Calu3 (cell line): Measurements from ENCODE around the gene RIMS4. TPM values are rescaled to one million over a fixed set of nuclear protein-coding genes. Genes with fewer than 3 reads are reported as not detected.

ENCODE experiments used
- BruUV-seq: library from RNA; stranded (reverse); fragments of 400-500 nt; replicated peaks from 2 replicates; lab custom pipeline; 2021; lab: Mats Ljungman, UMichigan
- CTCF ChIA-PET: fragments of 300-600 bp; sonication (Branson Sonifier 250); formaldehyde crosslinking; loops from one replicate; lab custom pipeline; 2022; ENCODE audit warnings: antibody characterized with exemption; lab: Charles Lee
- DNase-seq: peaks from one replicate; pipeline ENCODE4 v3.0.0; 2022
- H3K27ac Mint-ChIP-seq: one replicate; pipeline ENCODE4 v1.8.0; 2022; ENCODE audit warnings: mixed read lengths; ENCODE audit not compliant: unreplicated experiment
- H3K27me3 Mint-ChIP-seq: one replicate; pipeline ENCODE4 v1.8.0; 2022; ENCODE audit warnings: mixed read lengths; ENCODE audit not compliant: unreplicated experiment
- H3K36me3 Mint-ChIP-seq: one replicate; pipeline ENCODE4 v1.8.0; 2022; ENCODE audit warnings: mild to moderate bottlenecking, moderate library complexity, mixed read lengths; ENCODE audit not compliant: insufficient read depth, unreplicated experiment
- H3K4me1 Mint-ChIP-seq: one replicate; pipeline ENCODE4 v1.8.0; 2022; ENCODE audit warnings: mild to moderate bottlenecking, low read depth, mixed read lengths; ENCODE audit not compliant: unreplicated experiment
- H3K4me3 Mint-ChIP-seq: one replicate; pipeline ENCODE4 v1.8.0; 2022; ENCODE audit warnings: mild to moderate bottlenecking, low read depth, moderate library complexity, mixed read lengths; ENCODE audit not compliant: unreplicated experiment
- H3K9me3 Mint-ChIP-seq: one replicate; pipeline ENCODE4 v1.8.0; 2022; ENCODE audit warnings: low read depth, mixed read lengths; ENCODE audit not compliant: unreplicated experiment
- CTCF ChIP-seq: fragments of 200-600 bp; IDR thresholded peaks from one replicate; pipeline ENCODE4 v1.8.0; 2022; ENCODE audit warnings: antibody characterized with exemption; ENCODE audit not compliant: unreplicated experiment
- intact Hi-C: fragments of 100-400 bp; cut with micrococcal nuclease; formaldehyde crosslinking; loops from one replicate; pipeline ENCODE4 v1.10.0; 2022; ENCODE audit not compliant: unreplicated experiment
- total RNA-seq: library from RNA; stranded (reverse); gene quantifications from 2 replicates; pipeline ENCODE4 v1.2.3, GENCODE V29; 2022

RIMS4 gene
- total RNA-seq, 1 experiment from 2014 or later = 0.40 TPM

DNA sequence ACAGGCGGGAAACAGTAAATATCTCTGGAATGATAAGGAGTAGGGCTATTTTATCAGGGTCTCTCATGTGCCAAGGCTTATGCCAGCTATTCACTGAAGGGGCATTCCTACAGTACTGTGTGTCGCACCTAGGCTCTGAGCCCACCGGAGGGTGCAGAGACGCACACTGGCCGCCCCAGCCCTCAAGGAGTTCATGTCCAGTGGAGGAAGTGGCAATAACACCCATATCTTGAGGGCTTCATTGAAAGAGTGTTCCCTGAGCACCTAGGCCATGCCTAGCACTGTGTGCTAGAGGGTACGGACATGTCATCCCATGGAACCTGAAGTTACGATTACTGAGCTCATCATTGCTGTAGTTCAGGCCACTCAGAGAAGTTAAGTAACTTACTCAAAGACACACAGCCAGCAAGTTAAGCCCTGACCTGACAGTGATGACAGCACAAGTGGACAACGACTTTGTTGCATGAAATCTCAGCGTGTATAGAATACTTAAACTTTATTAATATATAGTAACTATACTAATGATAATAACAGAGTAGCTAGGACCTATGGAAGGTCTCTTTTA is 86.5 kb downstream of the RIMS4 start:
- peaks cover 59% of the 10 kb centered on the region for H3K4me1 Mint-ChIP-seq
- DNase-seq = no peak
- CTCF ChIA-PET = interaction anchor here (0.6 kb wide), 1 partner anchor 9 kb away, joined by 4 read pairs; the partner anchor contains the start of gene CCN5
- no peak for TF ChIP-seq CTCF
- H3K27me3 Mint-ChIP-seq = no peaks in the 10 kb centered on the region
- intact Hi-C loops = no loop called here
- no peaks in the 10 kb centered on the region for H3K9me3 Mint-ChIP-seq
- no TSS peak for BruUV-seq
- no peak overlapping the region for H3K27ac Mint-ChIP-seq
- H3K4me3 Mint-ChIP-seq = no peak overlapping the region
- H3K36me3 Mint-ChIP-seq = peaks cover 4% of the 10 kb centered on the region

- BruUV-seq = no TSS peak
- Mint-ChIP-seq H3K9me3 (no peaks in the 10 kb centered on the region), H3K27ac (peak overlapping the region; percentile 39), H3K36me3 (no peaks in the 10 kb centered on the region), H3K4me1 (peaks cover 54% of the 10 kb centered on the region), H3K27me3 (no peaks in the 10 kb centered on the region), H3K4me3 (no peak overlapping the region)
- CTCF ChIA-PET = no interaction called here
- intact Hi-C loops = no loop called here
- no peak for DNase-seq
- no peak for TF ChIP-seq CTCF
These were observed 87.0 kb downstream of the RIMS4 start for GRCh38 chr20:44723391-44723790.

- Mint-ChIP-seq H3K36me3 (no peaks in the 10 kb centered on the region), H3K9me3 (no peaks in the 10 kb centered on the region), H3K4me1 (peaks cover 53% of the 10 kb centered on the region), H3K27me3 (no peaks in the 10 kb centered on the region), H3K27ac (peak overlapping the region; percentile 39), H3K4me3 (no peak overlapping the region)
- no peak for DNase-seq
- no peak for TF ChIP-seq CTCF
- BruUV-seq = no TSS peak
- intact Hi-C loops = no loop called here
- CTCF ChIA-PET = interaction anchor here (0.7 kb wide), 1 partner anchor 393 kb away, joined by 3 read pairs; no protein-coding TSS in a partner anchor
These were observed 87.4 kb downstream of the RIMS4 start for GRCh38 chr20:44722990-44723389.

- no peaks in the 10 kb centered on the region for H3K9me3 Mint-ChIP-seq
- intact Hi-C loops = loop anchor here (2.0 kb wide), 1 partner anchor 29 kb away; no protein-coding TSS in a partner anchor
- CTCF ChIA-PET = interaction anchor here (1.1 to 2.2 kb wide), 5 partner anchors 9 to 40 kb away, joined by 3 to 15 read pairs (median 5); no protein-coding TSS in a partner anchor
- BruUV-seq = no TSS peak
- no peak overlapping the region for H3K4me3 Mint-ChIP-seq
- no peaks in the 10 kb centered on the region for H3K36me3 Mint-ChIP-seq
- TF ChIP-seq CTCF = no peak
- no peak overlapping the region for H3K27ac Mint-ChIP-seq
- DNase-seq = no peak
- peaks cover 51% of the 10 kb centered on the region for H3K4me1 Mint-ChIP-seq
- no peaks in the 10 kb centered on the region for H3K27me3 Mint-ChIP-seq
These were observed 88.6 kb downstream of the RIMS4 start for GRCh38 chr20:44721785-44722054.
